Panc1 (cell line): ENCODE results near the gene ATP5PB. TPM values are rescaled to one million over a fixed set of nuclear protein-coding genes. Genes with fewer than 3 reads are reported as not detected.

Experiments used
- ATAC-seq: fragments of 200-7000 bp; cut with Tn5 transposase; 2 replicates; pipeline ENCODE4 v1.9.1; 2020; ENCODE audit warnings: mild to moderate bottlenecking, moderate library complexity
- BruUV-seq: library from RNA; stranded (reverse); fragments of 400-500 nt; replicated peaks from 2 replicates; lab custom pipeline; 2021; lab: Mats Ljungman, UMichigan
- CTCF ChIA-PET: fragments of 300-600 bp; sonication (Branson Sonifier 250); formaldehyde crosslinking; loops from one replicate; lab custom pipeline; 2022; ENCODE audit warnings: antibody characterized with exemption; lab: Charles Lee
- POLR2A ChIA-PET: fragments of 300-600 bp; sonication (Branson Sonifier 250); formaldehyde crosslinking; loops from one replicate; lab custom pipeline; 2022; ENCODE audit warnings: antibody characterized with exemption; lab: Charles Lee
- DNase-seq: peaks from one replicate; pipeline ENCODE4 v3.0.0-alpha.2; 2010; ENCODE audit warnings: low read depth, low spot score
- H3K27ac ChIP-seq: 2 replicates; pipeline ENCODE4 v1.5.1; 2011; ENCODE audit warnings: mild to moderate bottlenecking, low read length, inconsistent platforms
- H3K27me3 ChIP-seq: fragments of 200-500 bp; sonication (Bioruptor generic); 2 replicates; pipeline ENCODE4 v1.6.0; 2014; ENCODE audit warnings: low read length, inconsistent platforms; ENCODE audit not compliant: control insufficient read depth, insufficient read depth
- H3K36me3 ChIP-seq: fragments of 200-500 bp; sonication (Bioruptor generic); 2 replicates; pipeline ENCODE4 v1.5.1; 2014; ENCODE audit warnings: inconsistent platforms, mild to moderate bottlenecking, low read length, moderate library complexity; ENCODE audit not compliant: control insufficient read depth, insufficient read depth
- H3K4me1 ChIP-seq: 2 replicates; pipeline ENCODE4 v1.5.1; 2011; ENCODE audit warnings: inconsistent platforms, mild to moderate bottlenecking, low read length, moderate library complexity; ENCODE audit not compliant: control insufficient read depth, insufficient read depth
- H3K4me3 ChIP-seq, 2 experiments: 2 replicates each; pipeline ENCODE4 v1.5.1; 2011 to 2012; ENCODE audit warnings: low read depth in 2 of 2, low read length in 2 of 2, mild to moderate bottlenecking in 2 of 2, inconsistent platforms in 1 of 2, moderate library complexity in 1 of 2
- H3K9me3 ChIP-seq: fragments of 200-500 bp; sonication (Bioruptor generic); 2 replicates; pipeline ENCODE4 v1.5.1; 2014; ENCODE audit warnings: low read depth, mild to moderate bottlenecking, inconsistent platforms, low read length, moderate library complexity; ENCODE audit not compliant: control insufficient read depth, insufficient read depth
- POLR2AphosphoS5 ChIP-seq: IDR thresholded peaks from 2 replicates; pipeline ENCODE4 v1.6.1; 2012; ENCODE audit warnings: mild to moderate bottlenecking, low read depth, low read length, moderate library complexity
- SIN3A ChIP-seq: IDR thresholded peaks from 2 replicates; pipeline ENCODE4 v1.6.1; 2012; ENCODE audit warnings: low read depth, mild to moderate bottlenecking, low read length, moderate library complexity, borderline replicate concordance; ENCODE audit not compliant: insufficient read depth
- TCF7L2 ChIP-seq: IDR thresholded peaks from 2 replicates; pipeline ENCODE4 v1.6.1; 2011; ENCODE audit warnings: mild to moderate bottlenecking, low read depth, low read length, inconsistent platforms
- in situ Hi-C: cut with HindIII; loops from 2 replicates; pipeline ENCODE4 v1.10.0; 2016; ENCODE audit warnings: low sequenced_read_pairs, low pct_unique_long_range_greater_than_20kb
- intact Hi-C: fragments of 100-400 bp; cut with micrococcal nuclease; formaldehyde crosslinking; loops from one replicate; pipeline ENCODE4 v1.10.0; 2022; ENCODE audit not compliant: unreplicated experiment
- total RNA-seq: library from RNA; stranded (reverse); gene quantifications from one replicate; pipeline ENCODE4 v1.2.1, GENCODE V29; 2021; ENCODE audit not compliant: unreplicated experiment
- TF ChIP-seq, protein P1 (sequence below), 2 experiments: IDR thresholded peaks; 2 replicates each; pipeline ENCODE4 v1.6.1; 2011 to 2012; ENCODE audit warnings: low read depth in 2 of 2, control low read depth in 1 of 2, low read length in 1 of 2, mild to moderate bottlenecking in 1 of 2, moderate library complexity in 1 of 2; ENCODE audit not compliant: insufficient read depth in 1 of 2
- TF ChIP-seq, protein P2 (sequence below): fragments of 450-650 bp; IDR thresholded peaks from 2 replicates; pipeline ENCODE4 v1.5.1; 2017; ENCODE audit warnings: mild to moderate bottlenecking

The ATP5PB gene
- total RNA-seq, 1 experiment from 2014 or later, result 178 TPM

DNA sequence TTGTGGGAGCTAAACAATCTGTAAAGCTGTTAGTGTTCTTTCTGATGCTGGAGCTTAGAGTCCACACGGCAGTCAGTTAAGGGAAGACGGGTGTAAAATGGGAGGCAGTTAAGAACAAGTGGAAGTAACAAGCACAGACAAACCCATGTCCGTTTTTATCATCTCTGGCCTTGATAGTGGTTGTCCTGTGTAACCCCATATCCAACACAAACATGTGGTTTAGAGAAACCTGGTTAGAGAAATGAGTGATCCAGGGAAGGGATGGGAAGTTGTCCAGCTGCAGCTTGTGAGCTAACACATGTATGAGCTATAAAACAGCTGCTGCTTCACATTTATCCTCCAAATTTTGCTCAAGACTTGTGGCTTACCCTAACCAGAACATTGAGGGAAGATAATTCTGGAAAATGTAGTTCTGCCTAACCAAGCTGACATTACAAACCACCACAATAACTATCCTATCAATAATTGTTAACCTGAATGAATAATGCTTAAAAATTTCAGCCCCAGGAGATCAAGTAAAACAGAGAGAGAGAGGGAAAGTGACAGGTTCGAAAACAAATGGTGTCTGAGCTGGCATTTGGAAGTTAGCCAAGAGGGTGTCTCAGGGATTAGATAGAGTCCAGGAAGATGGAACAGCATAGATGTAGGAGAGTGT lies 13.9 kb downstream of the ATP5PB start:
- Histone ChIP-seq H3K27ac (no peak overlapping the region), H3K4me3 (no peak overlapping the region), H3K27me3 (no peaks in the 10 kb centered on the region), H3K4me1 (no peaks in the 10 kb centered on the region), H3K9me3 (no peaks in the 10 kb centered on the region), H3K36me3 (peaks cover 12% of the 10 kb centered on the region)
- POLR2A ChIA-PET, result no interaction called here
- BruUV-seq, result no TSS peak
- DNase-seq (no peak), ATAC-seq (no peak)
- intact Hi-C loops (no loop called here), in situ Hi-C loops (no loop called here)
- TF ChIP-seq TCF7L2 (no peak), SIN3A (no peak), POLR2AphosphoS5 (no peak)
- TF ChIP-seq, protein P1, sequence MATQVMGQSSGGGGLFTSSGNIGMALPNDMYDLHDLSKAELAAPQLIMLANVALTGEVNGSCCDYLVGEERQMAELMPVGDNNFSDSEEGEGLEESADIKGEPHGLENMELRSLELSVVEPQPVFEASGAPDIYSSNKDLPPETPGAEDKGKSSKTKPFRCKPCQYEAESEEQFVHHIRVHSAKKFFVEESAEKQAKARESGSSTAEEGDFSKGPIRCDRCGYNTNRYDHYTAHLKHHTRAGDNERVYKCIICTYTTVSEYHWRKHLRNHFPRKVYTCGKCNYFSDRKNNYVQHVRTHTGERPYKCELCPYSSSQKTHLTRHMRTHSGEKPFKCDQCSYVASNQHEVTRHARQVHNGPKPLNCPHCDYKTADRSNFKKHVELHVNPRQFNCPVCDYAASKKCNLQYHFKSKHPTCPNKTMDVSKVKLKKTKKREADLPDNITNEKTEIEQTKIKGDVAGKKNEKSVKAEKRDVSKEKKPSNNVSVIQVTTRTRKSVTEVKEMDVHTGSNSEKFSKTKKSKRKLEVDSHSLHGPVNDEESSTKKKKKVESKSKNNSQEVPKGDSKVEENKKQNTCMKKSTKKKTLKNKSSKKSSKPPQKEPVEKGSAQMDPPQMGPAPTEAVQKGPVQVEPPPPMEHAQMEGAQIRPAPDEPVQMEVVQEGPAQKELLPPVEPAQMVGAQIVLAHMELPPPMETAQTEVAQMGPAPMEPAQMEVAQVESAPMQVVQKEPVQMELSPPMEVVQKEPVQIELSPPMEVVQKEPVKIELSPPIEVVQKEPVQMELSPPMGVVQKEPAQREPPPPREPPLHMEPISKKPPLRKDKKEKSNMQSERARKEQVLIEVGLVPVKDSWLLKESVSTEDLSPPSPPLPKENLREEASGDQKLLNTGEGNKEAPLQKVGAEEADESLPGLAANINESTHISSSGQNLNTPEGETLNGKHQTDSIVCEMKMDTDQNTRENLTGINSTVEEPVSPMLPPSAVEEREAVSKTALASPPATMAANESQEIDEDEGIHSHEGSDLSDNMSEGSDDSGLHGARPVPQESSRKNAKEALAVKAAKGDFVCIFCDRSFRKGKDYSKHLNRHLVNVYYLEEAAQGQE (IDR thresholded peaks at IDR 0.05; ENCODE audit: insufficient read depth in 1 of 2, low read depth in 2 of 2, low read length in 1 of 2), result no peak
- TF ChIP-seq, protein P2, sequence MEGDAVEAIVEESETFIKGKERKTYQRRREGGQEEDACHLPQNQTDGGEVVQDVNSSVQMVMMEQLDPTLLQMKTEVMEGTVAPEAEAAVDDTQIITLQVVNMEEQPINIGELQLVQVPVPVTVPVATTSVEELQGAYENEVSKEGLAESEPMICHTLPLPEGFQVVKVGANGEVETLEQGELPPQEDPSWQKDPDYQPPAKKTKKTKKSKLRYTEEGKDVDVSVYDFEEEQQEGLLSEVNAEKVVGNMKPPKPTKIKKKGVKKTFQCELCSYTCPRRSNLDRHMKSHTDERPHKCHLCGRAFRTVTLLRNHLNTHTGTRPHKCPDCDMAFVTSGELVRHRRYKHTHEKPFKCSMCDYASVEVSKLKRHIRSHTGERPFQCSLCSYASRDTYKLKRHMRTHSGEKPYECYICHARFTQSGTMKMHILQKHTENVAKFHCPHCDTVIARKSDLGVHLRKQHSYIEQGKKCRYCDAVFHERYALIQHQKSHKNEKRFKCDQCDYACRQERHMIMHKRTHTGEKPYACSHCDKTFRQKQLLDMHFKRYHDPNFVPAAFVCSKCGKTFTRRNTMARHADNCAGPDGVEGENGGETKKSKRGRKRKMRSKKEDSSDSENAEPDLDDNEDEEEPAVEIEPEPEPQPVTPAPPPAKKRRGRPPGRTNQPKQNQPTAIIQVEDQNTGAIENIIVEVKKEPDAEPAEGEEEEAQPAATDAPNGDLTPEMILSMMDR, result no peak
- CTCF ChIA-PET, result no interaction called here

DNA sequence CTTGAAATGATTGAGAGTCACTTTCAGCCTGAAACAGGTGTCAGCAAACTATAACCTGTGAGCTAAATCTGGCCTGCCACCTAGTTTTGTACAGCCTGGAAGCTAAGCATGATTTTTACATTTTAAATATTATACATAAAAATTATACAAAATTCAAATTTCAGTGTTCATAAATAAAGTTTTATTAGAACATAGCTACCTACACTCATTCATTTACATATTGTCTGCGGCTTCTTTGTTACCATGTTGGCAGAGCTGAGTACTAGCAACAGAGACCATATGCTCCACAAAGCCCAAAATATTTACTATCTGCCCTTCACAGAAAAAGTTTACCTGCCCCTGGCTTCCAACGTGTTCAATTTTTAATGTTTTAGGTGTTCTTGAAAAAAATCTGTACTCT lies 16.5 kb downstream of the ATP5PB start:
- ATAC-seq (no peak), DNase-seq (no peak)
- Histone ChIP-seq H3K27ac (no peak overlapping the region), H3K9me3 (no peaks in the 10 kb centered on the region), H3K27me3 (no peaks in the 10 kb centered on the region), H3K36me3 (no peaks in the 10 kb centered on the region; the same call in 1 of the 2 replicates), H3K4me1 (no peaks in the 10 kb centered on the region), H3K4me3 (no peak overlapping the region)
- CTCF ChIA-PET, result no interaction called here
- POLR2A ChIA-PET, result no interaction called here
- no TSS peak for BruUV-seq
- in situ Hi-C loops (no loop called here), intact Hi-C loops (no loop called here)
- TF ChIP-seq, protein P1 (IDR thresholded peaks at IDR 0.05; ENCODE audit: insufficient read depth in 1 of 2, low read depth in 2 of 2, low read length in 1 of 2), result no peak
- TF ChIP-seq TCF7L2, result no peak
- TF ChIP-seq, protein P2, result no peak
- TF ChIP-seq SIN3A, result no peak
- TF ChIP-seq POLR2AphosphoS5, result no peak
